ENCODE measurements around the gene LGALS12.

- TF ChIP-seq CTCF (IDR thresholded peaks at IDR 0.05): no peak
- TF ChIP-seq POLR2A (IDR thresholded peaks at IDR 0.05): no peak
Observed at GRCh38 chr11:63492441-63492840, 13.4 kb upstream of the LGALS12 start.

All from heart left ventricle (tissue), 13 donors.